Hepatocyte (in vitro differentiated cells): ENCODE measurements around the gene FBN1.

Experiments
- CTCF ChIP-seq: fragments of 200-600 bp; sonication (generic); IDR thresholded peaks from 2 replicates; pipeline ENCODE4 v1.5.1; 2016; ENCODE audit warnings: antibody characterized with exemption, mild to moderate bottlenecking; ENCODE audit not compliant: poor library complexity
- EZH2 ChIP-seq: fragments of 200-600 bp; sonication (generic); IDR thresholded peaks from 2 replicates; pipeline ENCODE4 v1.6.1; 2016; ENCODE audit warnings: antibody characterized with exemption, mild to moderate bottlenecking, borderline replicate concordance

- TF ChIP-seq CTCF = no peak
- no peak for TF ChIP-seq EZH2
Measured at GRCh38 chr15:48375767-48376166, 269.7 kb downstream of the FBN1 start.
